ENCODE results near the gene CNIH1. TPM values are rescaled to one million over a fixed set of nuclear protein-coding genes. Genes with fewer than 3 reads are reported as not detected.

CNIH1 gene
- total RNA-seq, result 59.5 and 99.9 TPM in 2 replicates

DNA sequence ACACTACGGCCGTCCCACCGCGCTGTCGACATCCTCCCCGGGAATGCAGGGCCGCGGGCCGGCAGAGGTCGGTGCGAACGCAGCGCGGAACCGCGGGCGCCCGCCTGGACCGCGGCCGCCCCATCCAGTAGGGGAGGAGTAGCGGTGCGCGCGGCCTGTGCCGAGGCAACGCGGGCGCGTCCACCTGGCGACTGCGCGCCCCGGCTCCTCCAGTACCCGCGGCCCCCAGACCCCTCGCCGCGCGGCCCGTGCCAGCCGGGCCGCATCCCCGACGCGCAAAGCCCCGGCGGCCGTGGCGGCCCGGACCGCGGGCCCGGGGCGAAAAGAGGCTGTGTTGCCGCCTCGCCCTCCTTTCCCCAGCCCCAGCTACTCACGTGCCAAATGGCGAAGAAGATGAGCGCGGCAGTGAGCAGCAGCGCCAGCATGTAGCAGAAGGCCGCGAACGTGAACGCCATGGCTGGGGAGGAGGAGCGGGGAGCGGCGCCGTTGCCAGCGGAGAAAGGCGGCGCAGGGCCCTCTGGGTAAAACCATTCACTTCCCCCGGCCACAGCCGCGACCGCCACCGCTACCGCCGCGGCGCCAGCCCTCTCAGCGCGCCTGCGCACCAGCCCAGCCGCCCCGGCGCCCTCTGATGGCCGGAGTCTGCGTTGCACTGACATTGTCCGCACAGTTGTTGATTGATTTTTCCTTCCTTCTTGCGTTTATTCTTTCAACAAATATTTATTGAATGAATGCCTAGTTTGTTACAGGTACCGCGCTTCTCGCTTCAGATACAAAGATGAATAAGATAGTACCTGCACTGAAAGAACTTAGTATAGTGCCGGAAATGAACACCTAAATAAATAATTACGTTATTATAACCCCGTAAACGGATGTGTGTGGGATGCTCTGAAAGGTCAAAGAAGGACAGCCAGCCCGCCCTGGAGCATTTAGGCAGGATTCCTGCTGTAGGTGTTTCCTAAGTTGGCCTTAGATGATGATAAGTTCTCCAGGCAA, at the start of gene CNIH1:
Gene CNIH1 (minus strand): TSS at position 502 of the 996 bp plus-strand sequence. CDS start 47 bp downstream, at position 455.

DNA sequence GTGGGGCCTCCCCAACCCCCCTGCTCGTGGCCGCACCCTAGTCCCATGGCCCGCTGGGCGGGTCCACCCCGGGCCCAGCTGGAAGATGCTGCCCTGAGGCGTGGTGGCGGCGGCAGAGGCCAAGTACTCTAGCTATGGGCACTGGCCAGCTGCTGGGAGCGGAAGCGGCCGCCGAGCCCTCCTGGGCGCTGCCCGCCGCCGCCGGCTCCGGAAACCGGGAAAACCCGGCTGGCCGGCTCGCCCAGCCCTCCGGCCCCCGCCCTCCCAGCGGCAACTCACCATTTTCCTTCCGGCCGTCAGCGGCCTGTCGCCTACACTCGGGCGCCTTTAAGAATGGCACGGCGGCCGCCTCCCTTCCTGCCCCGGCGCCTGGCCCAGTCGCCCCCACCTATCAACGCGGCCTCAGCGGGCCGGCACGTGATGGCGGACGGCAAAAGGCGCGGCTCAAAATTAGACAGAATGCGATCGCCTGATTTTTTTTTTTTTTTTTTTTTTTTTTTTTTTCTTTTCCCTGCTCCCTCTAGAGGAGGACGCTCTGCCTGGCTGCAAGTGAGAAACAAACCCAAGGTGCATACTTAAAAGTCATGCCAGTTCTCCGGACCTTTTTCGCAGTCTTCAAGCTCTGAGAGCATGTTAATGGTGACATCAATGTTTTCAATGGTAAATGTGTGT, 47.6 kb upstream of the CNIH1 start, which contains the start of gene GMFB:
Gene GMFB (minus strand): TSS at position 335 of the 672 bp plus-strand sequence. CDS start 53 bp downstream, at position 282.

DNA sequence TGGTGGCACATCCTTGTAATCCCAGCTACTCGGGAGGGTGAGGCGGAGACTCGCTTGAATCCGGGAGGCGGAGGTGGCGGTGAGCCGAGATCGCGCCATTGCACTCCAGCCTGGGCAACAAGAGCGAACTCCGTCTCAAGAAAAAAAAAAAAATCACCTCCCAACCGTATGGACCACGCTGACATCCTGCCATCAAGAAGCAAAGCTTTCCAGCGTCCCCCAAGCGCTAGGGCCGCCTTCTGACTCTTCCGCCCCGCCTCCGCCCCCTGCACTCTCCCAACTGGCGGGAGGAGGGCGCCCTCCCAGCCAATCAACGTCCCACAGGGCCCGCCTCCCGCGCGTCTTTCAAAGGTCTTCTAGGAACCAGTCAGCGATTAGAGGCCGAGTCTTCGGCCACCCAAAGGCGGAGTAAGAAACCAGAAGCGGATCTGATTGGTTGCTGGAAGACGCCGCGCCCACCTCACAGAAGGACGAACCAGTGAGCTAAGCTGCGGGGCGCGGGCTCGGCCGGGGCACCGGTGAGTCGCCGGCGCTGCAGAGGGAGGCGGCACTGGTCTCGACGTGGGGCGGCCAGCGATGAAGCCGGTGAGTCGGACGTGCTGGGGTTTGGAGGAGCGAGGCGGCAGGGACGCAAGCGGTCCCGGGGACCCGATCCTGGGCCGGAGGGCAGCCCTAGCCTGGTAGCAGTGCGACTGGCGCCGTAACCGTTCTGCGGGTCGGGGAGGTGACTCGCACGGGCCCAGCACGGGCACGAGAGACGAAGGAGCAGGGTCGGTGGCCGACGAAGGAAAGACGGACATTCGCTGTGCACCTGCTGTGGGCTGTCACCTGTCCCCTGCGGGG, 44.5 kb downstream of the CNIH1 start, which contains the start of gene CDKN3:
Gene CDKN3 (plus strand): TSS at position 515 of the 843 bp plus-strand sequence. CDS start 62 bp downstream, at position 577.

Other genes with a start within 250 kb of the CNIH1 start
- gene CDKN3, start 44.4 kb downstream of the CNIH1 start, total RNA-seq, result 0.28 and 5.5 TPM in 2 replicates
- 72.3 and 83.4 TPM in 2 replicates for gene GMFB, start 47.6 kb upstream of the CNIH1 start, total RNA-seq
- gene CGRRF1, start 68.5 kb upstream of the CNIH1 start, total RNA-seq, result 11.3 and 31.1 TPM in 2 replicates
- gene SAMD4A, start 125.8 kb upstream of the CNIH1 start, total RNA-seq, result 11.3 and 13.0 TPM in 2 replicates

Measured in nasal cavity respiratory epithelium epithelial cell of viscerocranial mucosa (primary cell).